Right lobe of liver (tissue), 6 donors: ENCODE data around the gene HBS1L. TPM values are rescaled to one million over a fixed set of nuclear protein-coding genes. Genes with fewer than 3 reads are reported as not detected.

Source experiments
- ATAC-seq, 4 donors: fragments of 200-7000 bp; cut with Tn5 transposase; one replicate each; pipeline ENCODE4 v1.9.1; 2020; ENCODE audit warnings: mild to moderate bottlenecking in 4 of 4, moderate library complexity in 4 of 4
- DNase-seq, 3 donors: peaks; one replicate each; pipeline ENCODE4 v3.0.0-alpha.2; 2020
- H3K27ac ChIP-seq, 3 donors: fragments of 200-600 bp; one replicate each; pipeline ENCODE4 v1.8.0; 2022
- H3K27me3 ChIP-seq, 2 donors: fragments of 200-600 bp; one replicate each; pipeline ENCODE4 v1.8.0; 2022
- H3K36me3 ChIP-seq, 4 donors: fragments of 200-600 bp; sonication (generic) in 1 of 4; one replicate each; pipeline versions ENCODE4 v1.5.1 to v1.8.0; 2017 to 2022; ENCODE audit warnings: control low read depth in 1 of 4
- H3K4me1 ChIP-seq, 4 donors: fragments of 200-600 bp; sonication (generic) in 1 of 4; one replicate each; pipeline versions ENCODE4 v1.5.1 to v1.8.0; 2017 to 2022; ENCODE audit warnings: control low read depth in 1 of 4
- H3K4me3 ChIP-seq, 3 donors: fragments of 200-600 bp; one replicate each; pipeline ENCODE4 v1.8.0; 2022
- H3K9me3 ChIP-seq, 4 donors: fragments of 200-600 bp; sonication (generic) in 1 of 4; one replicate each; pipeline versions ENCODE4 v1.5.1 to v1.8.0; 2017 to 2022; ENCODE audit warnings: control low read depth in 1 of 4
- CTCF ChIP-seq, 4 donors: fragments of 200-600 bp in 3 of 4; fragments of 450-650 bp in 1 of 4; IDR thresholded peaks; one replicate each; pipeline versions ENCODE4 v1.5.1 to v1.8.0; 2016 to 2022; ENCODE audit warnings: antibody characterized with exemption in 4 of 4, mild to moderate bottlenecking in 2 of 4
- POLR2A ChIP-seq: fragments of 450-650 bp; IDR thresholded peaks from one replicate; pipeline ENCODE4 v1.6.1; 2017; ENCODE audit warnings: antibody characterized with exemption, mild to moderate bottlenecking
- WGBS: methylation state at CpG from one replicate; pipeline ENCODE4 v1.1.6; 2018; ENCODE audit warnings: low coverage, low lambda C conversion rate; ENCODE audit not compliant: insufficient coverage; ENCODE audit errors: missing lambda C conversion rate; 5-methylcytosine and 5-hydroxymethylcytosine counted together
- intact Hi-C, 2 donors: fragments of 100-400 bp; cut with DNase I; formaldehyde crosslinking; loops; one replicate each; pipeline versions ENCODE4 v1.11.2 to v1.14.1; 2022
- total RNA-seq, 6 experiments: library from RNA; depleted of rRNA in 2 of 6; stranded (reverse); fragments of >200 nt in 2 of 6; fragmentation: NEBNext Ultra II Directional in 3 of 6; extraction: Animal tissue kit (Norgen Biotek cat#: 25700) in 3 of 6; gene quantifications; one replicate each; pipeline versions ENCODE4 v1.1.0 to v1.2.4, GENCODE V29; 2016 to 2023
- donor health status: DM: no; HTN: yes; CAD: no.
- donor health status: DM: no; HTN: no; CAD: no.
- donor health status: DM: no; HTN: no; CAD: no.
- donor health status: DM: no; HTN: yes; CAD: no.
- donor health status: DM: no; HTN: yes; CAD: no.

Gene HBS1L
- total RNA-seq, 6 experiments from 2014 or later = 31.8 to 47.2 (median 37.1) TPM

GRCh38 chr6:135036731-135037420 is 17.7 kb downstream of the HBS1L start:
- TF ChIP-seq POLR2A (no peak), CTCF (IDR thresholded peaks at IDR 0.05) (no peak)
- DNase-seq (no peak), ATAC-seq (peak; percentile 85 to 93 (median 90))
- Histone ChIP-seq H3K9me3 (no peaks in the 10 kb centered on the region), H3K4me1 (peaks cover 0 to 31% (median 4%) of the 10 kb centered on the region in 4 donors), H3K27me3 (no peaks in the 10 kb centered on the region), H3K27ac (peak overlapping the region in 2 of 3 donors; percentile 61 to 63), H3K4me3 (no peak overlapping the region), H3K36me3 (peaks cover 0 to 8% (median 1%) of the 10 kb centered on the region in 4 donors)
- intact Hi-C loops = no loop called here
- 21% methylated on average over 5 of the region's 5 CpGs for WGBS

GRCh38 chr6:135033238-135033637 is 21.4 kb downstream of the HBS1L start:
- no peaks in the 10 kb centered on the region for H3K9me3 ChIP-seq
- H3K27ac ChIP-seq = no peak overlapping the region
- DNase-seq (no peak), ATAC-seq (peak; percentile 19 to 54 (median 39))
- peaks cover 0 to 7% (median 0%) of the 10 kb centered on the region in 4 donors for H3K36me3 ChIP-seq
- H3K4me3 ChIP-seq = no peak overlapping the region
- peaks cover 0 to 31% (median 4%) of the 10 kb centered on the region in 4 donors for H3K4me1 ChIP-seq
- WGBS = 30% methylated on average over 3 of the region's 3 CpGs
- H3K27me3 ChIP-seq = no peaks in the 10 kb centered on the region
- intact Hi-C loops = no loop called here
- TF ChIP-seq POLR2A (no peak), CTCF (IDR thresholded peaks at IDR 0.05) (no peak)

GRCh38 chr6:135030532-135031178 is 24.0 kb downstream of the HBS1L start:
- Histone ChIP-seq H3K27ac (no peak overlapping the region), H3K36me3 (peaks cover 0 to 7% (median 0%) of the 10 kb centered on the region in 4 donors), H3K4me3 (no peak overlapping the region), H3K4me1 (peaks cover 0 to 14% (median 4%) of the 10 kb centered on the region in 4 donors), H3K9me3 (no peaks in the 10 kb centered on the region), H3K27me3 (no peaks in the 10 kb centered on the region)
- DNase-seq = no peak
- intact Hi-C loops = no loop called here
- 69% methylated on average over 5 of the region's 5 CpGs for WGBS
- TF ChIP-seq POLR2A = no peak
- TF ChIP-seq CTCF (IDR thresholded peaks at IDR 0.05) = no peak
- ATAC-seq = no peak

- Histone ChIP-seq H3K36me3 (peaks cover 0 to 7% (median 0%) of the 10 kb centered on the region in 4 donors), H3K4me1 (peaks cover 0 to 14% (median 4%) of the 10 kb centered on the region in 4 donors), H3K27ac (no peak overlapping the region), H3K9me3 (no peaks in the 10 kb centered on the region), H3K4me3 (no peak overlapping the region), H3K27me3 (no peaks in the 10 kb centered on the region)
- intact Hi-C loops = no loop called here
- TF ChIP-seq CTCF (IDR thresholded peaks at IDR 0.05) (no peak), POLR2A (no peak)
- DNase-seq (no peak), ATAC-seq (no peak)
- WGBS = 76% methylated on average over 3 of the region's 3 CpGs
Measured at GRCh38 chr6:135030056-135030473, 24.6 kb downstream of the HBS1L start.
